HG03025 (cell line): ENCODE measurements around the gene FGFR1OP2.
"Not testable (repeated sequence)": the region's sequence is repeated elsewhere in the genome, so short reads cannot be mapped to it uniquely, and the experiment has no call there.

Source experiments
- ATAC-seq: cut with Tn5 transposase; IDR thresholded peaks from one replicate; pipeline ENCODE4 v1.9.1; 2021; ENCODE audit warnings: mild to moderate bottlenecking, moderate library complexity; ENCODE audit not compliant: unreplicated experiment, low FRiP score

Gene FGFR1OP2

DNA sequence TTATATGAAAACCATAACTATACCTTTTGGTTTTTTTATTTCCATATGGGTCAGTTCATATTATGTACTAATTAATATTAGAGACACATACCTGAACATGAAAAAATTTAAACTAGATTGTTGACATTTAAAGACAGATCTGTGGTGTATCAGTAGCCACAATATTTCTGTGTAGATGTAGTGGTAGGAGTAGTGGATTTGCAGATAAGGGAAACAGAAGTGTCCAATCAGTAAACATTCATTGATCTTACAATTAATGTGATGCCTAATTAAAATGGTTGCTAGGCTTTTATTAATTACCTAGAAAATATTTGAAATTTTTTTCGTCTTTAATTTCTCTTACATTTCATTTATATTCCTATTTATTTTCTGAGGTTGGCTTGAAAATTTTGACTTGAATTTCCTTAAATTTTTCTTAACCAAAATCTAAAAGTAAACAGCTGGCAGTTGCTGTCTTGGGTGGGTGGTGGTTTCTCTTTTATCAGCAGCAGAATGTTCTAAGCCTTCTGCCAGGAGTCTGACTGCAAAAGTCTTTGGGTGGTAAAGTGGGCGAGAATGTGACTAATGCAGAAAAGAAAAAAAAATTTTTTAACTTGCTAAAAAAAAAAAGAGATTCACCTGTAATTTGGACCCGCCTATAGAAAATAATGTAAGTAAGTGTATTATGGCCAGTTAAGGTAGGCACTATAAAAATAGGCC lies 2.4 kb downstream of the FGFR1OP2 start:
- ATAC-seq, result no peak

DNA sequence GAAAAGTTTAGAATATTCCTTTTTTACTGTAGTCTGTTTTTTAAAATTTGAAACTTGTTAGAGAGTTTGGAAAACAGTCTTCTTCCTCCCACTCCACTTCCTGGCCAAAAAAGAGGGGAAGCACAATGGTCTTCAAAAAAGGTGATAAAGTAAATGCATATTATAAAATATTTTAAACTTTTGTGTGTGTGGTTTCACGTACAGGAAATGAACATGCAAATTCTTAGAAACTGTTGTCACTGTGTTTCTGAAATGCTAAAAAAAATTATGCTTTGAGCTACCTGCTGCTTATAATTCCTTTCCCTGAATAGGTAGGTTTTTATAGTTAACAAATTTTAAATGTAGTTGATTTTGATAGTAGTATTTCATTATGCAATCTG lies 2.9 kb downstream of the FGFR1OP2 start:
- no peak for ATAC-seq

DNA sequence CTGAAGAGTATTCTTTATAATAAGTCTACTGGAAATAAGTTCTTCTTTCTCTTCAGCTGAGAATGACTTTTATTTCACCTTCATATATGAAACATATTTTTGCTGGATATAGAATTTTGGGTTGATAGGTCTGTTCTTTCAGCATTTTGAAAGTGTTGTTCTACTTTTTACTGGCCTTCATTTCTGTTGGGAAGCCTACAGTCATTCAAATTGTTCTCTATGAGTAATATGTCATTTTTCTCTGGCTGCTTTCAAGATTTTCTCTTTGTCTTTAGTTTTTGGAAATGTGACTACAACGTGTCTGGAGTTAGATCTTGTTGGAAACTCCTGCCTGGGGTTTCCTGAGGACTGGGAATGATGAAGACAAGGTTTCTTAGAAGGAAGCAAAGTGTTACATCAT lies 10.0 kb downstream of the FGFR1OP2 start:
- no peak for ATAC-seq

DNA sequence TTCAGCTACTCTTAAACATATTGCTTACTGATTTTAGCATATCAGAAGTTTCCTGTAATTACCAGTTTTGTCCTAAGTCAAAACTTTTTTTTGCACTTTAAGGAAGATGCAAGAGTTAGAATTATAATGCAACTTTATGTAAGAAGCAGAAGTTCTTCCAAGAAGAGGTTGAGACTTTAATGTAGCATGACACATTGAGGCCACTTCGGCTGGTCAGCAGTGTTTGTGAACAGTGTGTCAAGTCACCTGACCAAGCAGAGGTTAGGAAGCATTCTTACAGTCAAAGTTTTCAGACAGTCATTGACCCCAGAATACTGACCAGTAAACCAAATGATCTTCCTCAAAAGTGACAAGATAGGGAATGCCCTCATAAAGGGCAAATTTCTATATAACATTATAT lies 15.2 kb downstream of the FGFR1OP2 start:
- ATAC-seq, result no peak

DNA sequence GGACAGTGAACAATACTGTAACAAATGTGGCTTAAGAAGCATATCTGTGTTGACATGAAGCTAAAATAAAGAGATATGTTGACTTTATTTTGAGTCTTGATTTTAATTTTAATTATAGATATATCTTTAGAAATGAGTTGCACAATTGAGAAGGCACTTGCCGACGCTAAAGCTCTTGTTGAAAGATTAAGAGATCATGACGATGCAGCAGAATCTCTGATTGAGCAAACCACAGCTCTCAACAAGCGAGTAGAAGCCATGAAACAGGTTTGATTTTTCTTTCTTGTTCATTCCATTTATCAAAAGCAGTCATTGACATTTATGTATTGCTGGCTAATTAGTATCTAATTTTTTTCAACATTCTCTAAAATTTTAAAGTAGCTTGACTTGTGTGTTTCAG lies 15.8 kb downstream of the FGFR1OP2 start:
- ATAC-seq, result no peak

DNA sequence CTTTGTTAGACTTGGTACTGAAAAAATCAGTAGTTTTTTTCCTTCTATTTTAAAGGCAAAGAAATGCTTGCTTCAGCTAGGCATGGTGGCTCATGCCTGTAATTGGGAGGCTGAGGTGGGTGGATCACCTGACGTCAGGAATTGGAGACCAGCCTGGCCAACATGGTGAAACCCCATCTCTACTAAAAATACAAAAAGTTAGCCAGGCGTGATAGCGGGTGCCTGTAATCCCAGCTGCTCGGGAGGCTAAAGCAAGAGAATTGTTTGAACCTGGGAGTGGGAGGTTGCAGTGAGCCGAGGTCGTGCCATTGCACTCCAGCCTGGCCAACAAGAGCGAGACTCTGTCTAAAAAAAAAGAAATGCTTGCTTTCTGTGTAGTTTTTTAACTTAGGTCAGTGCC lies 23.1 kb downstream of the FGFR1OP2 start:
- ATAC-seq, result not testable (repeated sequence)

DNA sequence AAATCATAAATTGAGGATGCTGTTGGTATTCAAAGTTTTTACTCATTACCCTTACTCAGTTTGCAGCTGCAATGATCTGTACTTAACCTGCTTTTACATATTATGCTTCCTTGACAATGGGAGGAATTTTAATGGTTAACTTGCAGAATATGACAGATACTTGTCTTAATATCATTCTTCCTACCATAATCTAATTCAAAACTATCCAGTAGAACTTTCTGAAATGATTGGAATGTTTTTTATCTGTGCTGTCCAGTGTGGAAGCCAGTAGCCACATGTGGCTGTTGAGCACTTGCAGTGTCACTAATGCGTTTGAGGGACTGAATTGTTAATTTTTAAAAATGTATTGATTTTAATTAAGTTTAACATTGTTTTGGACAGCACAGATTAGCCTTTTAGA lies 23.5 kb downstream of the FGFR1OP2 start:
- no peak for ATAC-seq

DNA sequence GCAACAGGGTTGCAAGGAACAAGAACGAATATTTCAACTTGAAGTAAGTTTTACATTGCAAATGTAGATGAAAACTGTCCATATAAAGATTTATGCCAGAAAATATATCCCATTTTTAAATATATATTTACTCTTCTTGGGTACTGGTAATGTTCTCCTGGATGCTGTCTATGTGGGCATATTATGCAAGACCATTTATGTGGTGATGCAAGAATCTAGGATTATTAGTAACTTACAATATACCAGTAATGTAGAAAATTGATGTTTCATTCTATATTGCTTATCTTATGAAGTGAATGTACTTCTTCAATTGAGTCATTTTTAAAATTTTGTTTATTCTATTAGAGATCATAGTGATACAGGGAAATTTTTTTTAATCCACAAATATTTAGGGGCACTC lies 25.1 kb downstream of the FGFR1OP2 start:
- ATAC-seq, result no peak

DNA sequence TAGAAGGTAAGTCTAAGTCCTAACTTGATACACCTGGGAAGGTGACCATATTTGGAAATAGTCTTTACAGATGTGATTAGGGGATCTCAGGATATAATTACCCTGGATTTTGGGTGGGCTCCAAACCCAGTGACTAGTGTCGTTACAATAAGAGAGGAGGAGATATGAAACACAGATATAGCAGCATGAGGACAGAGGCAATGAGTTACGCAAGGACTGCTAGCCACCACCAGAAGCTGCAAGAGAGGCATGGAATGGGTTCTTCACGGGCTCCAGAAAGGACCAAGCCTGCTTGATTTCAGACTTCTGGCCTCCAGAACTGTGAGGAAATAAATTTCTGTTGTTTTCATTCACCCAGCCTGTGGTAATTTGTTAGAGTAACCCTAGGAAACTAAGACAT lies 28.6 kb downstream of the FGFR1OP2 start:
- ATAC-seq, result no peak

DNA sequence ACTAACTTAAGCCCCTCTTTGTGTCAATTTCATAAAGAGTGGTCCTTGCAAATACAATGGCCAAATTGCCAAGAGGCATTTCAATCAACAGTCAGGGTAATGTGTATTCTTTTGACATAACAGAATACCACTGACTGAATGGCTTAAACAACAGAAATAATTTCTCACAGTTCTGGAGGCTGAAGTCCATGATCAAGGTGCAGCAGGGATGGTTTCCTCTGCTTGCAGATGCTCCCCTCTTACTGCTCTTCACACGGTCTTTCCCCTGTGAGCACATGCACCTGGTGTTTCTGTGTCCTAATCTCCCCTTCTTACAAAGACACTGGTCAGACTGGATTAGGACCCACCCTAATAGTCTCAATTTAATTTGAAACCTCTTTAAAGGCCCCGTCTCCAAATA lies 31.9 kb downstream of the FGFR1OP2 start:
- ATAC-seq, result no peak

DNA sequence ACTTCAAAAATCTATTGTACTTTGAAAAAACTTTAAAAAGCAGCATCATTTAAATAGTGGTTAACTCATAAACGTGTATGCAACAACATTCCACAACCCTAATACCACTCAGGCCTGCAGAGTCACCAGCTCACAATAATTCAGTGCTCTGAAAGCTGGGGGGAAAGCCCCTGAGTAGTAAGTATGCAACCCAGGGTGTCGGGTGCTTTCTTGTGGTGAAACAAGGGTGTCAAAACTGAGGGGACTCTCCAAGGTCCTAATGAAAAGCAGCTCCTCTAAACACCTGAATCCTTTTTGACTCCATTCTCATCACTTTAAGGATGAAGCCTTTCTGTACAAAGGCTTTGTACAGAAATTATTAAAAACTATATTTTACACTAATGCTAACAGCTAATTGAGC lies 33.7 kb downstream of the FGFR1OP2 start:
- ATAC-seq, result peak; percentile 88

DNA sequence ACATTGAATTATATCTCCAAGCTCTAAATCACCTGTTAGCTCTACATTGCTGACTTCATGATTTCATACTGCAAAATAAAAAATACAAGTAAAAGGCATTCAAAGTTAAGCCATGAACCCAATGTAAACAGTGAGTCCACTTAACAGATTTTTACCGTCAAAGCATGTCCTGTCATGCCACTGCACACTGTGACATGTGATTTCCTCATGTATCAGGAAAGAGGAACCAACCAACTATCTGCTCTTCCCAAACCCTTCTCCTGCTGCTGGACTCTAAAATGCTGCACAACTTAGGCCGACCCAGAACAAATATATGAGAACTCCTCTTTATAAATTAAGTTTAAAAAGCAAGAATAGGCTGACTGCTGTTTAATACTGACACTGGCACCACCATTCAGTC lies 38.4 kb downstream of the FGFR1OP2 start:
- ATAC-seq, result no peak

DNA sequence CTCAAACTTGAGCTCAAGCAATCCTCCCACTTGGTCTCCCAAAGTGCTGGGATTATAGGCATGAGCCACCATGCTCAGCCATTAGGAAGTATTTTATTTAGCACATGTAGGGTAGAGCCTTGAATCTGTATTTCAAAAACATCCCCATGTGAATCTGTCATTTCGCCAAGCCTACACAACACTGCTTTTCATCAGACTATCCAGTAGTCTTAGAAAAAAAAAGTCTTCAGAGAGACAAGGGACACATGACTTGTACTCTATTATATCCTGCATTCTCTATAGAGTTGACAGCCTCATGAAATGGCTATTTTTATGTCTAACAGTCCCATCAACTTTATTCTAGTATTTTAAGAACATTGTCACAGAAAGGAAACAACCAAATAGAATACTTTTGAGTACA lies 40.5 kb downstream of the FGFR1OP2 start:
- no peak for ATAC-seq

DNA sequence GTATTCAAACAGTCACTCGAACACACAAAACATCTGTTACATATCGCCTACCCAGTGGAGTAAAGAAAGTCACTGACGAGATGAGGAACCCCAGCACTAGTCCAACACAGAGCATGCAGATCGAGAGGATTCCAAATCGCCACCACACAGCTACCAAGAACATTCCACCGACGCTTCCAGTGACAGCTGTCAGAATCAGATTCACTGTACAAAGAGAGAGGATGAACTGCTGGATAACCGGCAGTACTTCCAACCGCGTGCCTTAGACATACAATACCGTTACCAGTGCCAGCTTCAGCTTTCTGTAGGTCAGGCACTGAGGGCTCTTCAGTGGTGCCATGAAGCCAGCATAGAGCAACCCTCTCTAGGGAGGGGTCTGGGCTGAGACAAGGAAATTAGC lies 41.5 kb downstream of the FGFR1OP2 start:
- ATAC-seq, result no peak

DNA sequence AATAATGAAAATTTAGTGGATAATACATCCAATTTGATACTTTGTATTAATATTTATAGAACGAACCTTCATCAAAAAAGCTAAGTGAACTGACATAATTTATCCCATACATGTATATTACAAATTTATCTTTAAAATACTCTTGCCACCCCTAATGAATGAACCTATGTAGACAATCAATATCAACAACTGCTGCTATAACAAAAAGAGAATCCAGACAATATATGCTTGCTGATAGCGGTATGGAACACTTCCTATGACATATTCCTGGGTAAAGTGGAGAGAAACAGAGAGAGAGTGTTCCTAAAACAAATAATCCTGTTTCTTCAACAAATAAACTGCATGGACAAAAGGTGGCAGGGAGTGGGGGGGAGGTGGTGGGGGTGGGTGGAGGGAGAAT lies 44.6 kb downstream of the FGFR1OP2 start:
- no peak for ATAC-seq

DNA sequence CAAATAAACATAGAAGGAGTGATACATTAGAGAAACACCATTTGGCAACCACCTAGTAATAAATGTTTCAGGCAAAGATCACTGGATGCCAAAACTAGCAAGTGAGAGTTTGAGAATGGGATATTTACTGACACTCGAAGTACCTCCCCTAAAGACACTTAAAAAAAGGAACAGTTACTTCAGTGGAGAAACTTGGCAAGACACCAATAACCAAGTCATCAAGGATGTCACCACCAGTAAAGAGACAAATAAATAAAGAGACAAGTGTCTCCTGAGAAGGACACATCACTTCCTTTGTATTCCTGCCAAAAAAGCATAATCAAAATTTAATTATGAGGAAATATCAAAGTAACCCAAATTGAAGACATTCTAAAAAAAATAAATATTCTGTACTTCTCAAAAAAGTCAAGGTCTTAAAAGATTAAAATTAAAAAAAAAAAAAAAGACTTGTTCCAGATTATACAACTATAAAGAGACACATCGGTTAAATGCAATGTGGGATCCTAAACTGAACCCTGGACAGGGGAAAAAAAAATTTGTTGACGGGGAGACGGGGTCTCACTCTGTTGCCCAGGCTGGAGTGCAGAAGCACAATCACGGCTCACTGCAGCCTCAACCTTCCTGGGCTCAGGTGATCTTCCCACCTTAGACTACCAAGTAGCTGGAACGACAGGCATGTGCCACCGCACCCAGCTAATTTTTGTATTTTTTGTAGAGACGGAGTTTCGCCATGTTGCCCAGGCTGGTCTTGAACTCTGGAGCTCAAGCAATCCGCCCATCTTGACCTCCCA lies 49.6 kb downstream of the FGFR1OP2 start:
- no peak for ATAC-seq

DNA sequence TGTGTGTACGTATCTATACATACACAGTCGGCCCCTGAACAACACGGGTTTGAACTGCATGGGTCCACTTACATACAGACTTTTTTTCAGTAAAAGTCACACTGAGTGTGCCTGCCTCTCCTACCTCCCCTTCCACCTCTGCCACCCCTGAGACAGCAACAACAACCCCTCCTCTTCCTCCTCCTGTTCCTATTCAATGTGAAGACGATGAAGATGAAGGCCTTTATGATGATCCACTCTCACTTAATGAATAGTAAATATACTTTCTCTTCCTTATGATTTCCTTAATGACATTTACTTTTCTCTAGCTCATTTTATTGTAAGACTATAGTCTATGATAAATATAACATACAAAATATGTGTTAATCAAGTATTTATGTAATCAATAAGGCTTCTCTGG lies 50.4 kb downstream of the FGFR1OP2 start:
- no peak for ATAC-seq

DNA sequence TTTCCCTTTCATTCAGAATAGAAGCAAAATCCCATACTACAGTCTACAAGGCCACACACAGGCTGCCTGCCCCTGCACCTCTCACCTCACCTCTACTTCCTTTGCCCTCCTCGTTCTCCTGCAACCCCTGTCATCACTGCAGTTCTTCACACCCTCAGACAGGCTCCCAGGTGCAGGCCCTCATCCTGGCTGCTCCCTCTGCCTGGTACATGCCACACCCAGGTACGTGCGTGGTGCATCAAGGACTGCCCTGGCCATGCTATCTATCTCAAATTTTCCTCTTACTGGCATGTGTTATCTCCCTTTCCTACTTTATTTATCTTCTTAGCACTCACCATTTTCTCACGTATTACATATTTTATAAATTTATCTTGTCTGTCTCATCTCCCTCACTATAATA lies 51.6 kb downstream of the FGFR1OP2 start:
- no peak for ATAC-seq

DNA sequence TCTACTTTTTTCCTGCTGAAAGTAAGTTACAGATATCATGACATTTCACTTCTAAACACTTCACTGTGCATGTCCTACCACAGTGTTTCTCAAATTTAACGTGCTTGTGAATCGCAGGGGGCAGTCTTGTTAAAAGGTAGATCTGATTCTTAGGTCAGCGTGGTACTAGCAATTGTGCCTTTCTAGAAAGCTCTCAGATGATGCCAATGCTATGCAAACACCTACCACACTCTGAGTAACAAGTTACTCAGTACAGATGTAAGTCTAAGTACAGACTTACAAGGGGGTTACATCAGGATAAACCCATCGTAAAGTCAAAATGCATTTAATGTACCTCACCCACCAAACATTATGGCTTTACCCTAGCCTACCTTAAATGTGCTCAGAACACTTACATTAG lies 53.6 kb downstream of the FGFR1OP2 start:
- ATAC-seq, result no peak

DNA sequence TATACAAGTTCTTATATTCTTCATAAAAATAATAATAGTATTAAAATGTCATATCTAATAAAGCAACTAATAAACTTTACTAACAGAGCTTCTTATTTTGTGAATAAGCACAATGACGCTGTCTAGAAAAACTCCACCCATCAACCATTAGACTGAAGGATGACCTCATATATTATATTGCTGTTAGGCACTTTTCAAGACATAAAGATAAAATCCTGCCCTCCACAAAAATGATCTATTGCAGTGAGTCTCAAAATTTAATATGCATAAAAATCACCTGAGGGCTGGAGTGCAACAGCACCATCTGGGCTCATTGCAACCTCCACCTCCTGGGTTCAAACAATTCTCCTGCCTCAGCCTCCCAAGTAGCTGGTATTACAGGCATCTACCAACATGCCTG lies 55.8 kb downstream of the FGFR1OP2 start:
- no peak for ATAC-seq

DNA sequence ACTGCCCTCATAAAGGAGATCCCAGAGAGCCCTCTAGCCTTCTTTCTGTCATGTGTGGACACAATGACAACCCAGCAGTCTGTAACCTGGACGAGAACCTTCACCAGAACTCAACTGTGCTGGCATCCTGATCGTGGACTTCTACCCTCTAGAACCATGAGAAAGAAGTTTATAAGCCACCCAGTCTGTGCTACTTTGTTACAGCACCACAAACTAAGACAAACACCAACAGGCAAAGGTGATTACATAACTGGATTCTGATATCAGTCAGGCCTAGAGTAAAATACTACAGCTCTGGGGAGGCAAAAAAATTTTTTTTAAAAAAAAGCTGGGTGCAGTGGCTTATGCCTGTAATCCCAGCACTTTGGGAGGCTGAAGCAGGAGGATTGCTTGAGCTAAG lies 57.4 kb downstream of the FGFR1OP2 start:
- ATAC-seq, result no peak

DNA sequence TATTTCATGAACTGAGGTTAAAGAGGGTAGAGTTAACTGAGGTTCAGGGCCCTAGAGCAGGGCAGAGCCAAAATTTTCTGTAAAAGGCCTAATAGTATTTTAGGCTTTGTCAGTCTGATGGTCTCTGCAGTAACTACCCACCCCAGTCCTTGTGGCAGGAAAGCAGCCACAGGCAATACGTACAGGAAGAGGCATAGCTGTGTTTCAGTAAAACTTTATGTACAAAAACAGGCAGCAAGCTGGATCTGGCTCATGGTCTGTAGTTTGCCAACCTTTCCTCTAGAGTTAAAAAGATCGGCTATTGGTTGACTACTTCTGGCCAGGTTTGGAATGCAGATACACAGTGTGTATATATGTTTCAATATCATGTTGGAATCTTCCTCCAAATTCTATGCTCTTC lies 58.7 kb downstream of the FGFR1OP2 start:
- ATAC-seq, result no peak
